HepG2 (cell line): Measurements from ENCODE around the gene PIEZO1. TPM values are rescaled to one million over a fixed set of nuclear protein-coding genes. Genes with fewer than 3 reads are reported as not detected.

Experiments
- ATAC-seq: fragments of 200-7000 bp; cut with Tn5 transposase; 3 replicates; pipeline ENCODE4 v1.9.1; 2020; ENCODE audit warnings: mild to moderate bottlenecking, moderate library complexity
- BruUV-seq: library from RNA; stranded (reverse); fragments of 400-500 nt; replicated peaks from 2 replicates; lab custom pipeline; 2021; lab: Mats Ljungman, UMichigan
- CTCF ChIA-PET: fragments of 300-600 bp; formaldehyde crosslinking; extraction: SDS; loops from one replicate; lab custom pipeline; 2021; ENCODE audit warnings: low total read pairs, inconsistent platforms, low intra/inter-chr PET ratio; lab: Yijun Ruan, JAX
- POLR2A ChIA-PET: fragments of 350-600 bp; sonication (Branson Sonifier 250); formaldehyde crosslinking; loops from one replicate; lab custom pipeline; 2020; ENCODE audit warnings: antibody characterized with exemption, inconsistent platforms; lab: Yijun Ruan, JAX
- DNase-seq: peaks from one replicate; pipeline ENCODE4 v3.0.0-alpha.2; 2015; ENCODE audit warnings: low spot score
- FAIRE-seq: peaks from 3 replicates; lab custom pipeline; 2011; peaks lifted over from hg19 to GRCh38; lab: Jason Lieb, UNC
- H2AFZ ChIP-seq: one replicate; pipeline ENCODE4 v1.6.1; 2011; ENCODE audit warnings: low read length, inconsistent platforms
- H3K27ac ChIP-seq: fragments of 300-600 bp; 3 replicates; pipeline ENCODE4 v1.8.0; 2011; ENCODE audit warnings: mixed run types, mild to moderate bottlenecking, mixed read lengths, low read length, inconsistent platforms; ENCODE audit not compliant: insufficient read depth; ENCODE audit errors: extremely low read length
- H3K27me3 ChIP-seq, 2 experiments: fragments of 200-600 bp in 1 of 2; 2 replicates in 1 of 2; 3 replicates in 1 of 2; pipeline versions ENCODE4 v1.6.0 to v1.8.0; 2011; ENCODE audit warnings: low read length in 2 of 2, mild to moderate bottlenecking in 2 of 2, moderate library complexity in 2 of 2, inconsistent platforms in 1 of 2; ENCODE audit not compliant: insufficient read depth in 2 of 2, control insufficient read depth in 1 of 2
- H3K36me3 ChIP-seq, 2 experiments: fragments of 200-600 bp in 1 of 2; replicated peaks in 1 of 2; 2 replicates in 1 of 2; 3 replicates in 1 of 2; pipeline versions ENCODE4 v1.5.1 to v1.8.0; 2011; ENCODE audit warnings: low read length in 2 of 2, inconsistent platforms in 1 of 2; ENCODE audit not compliant: insufficient read depth in 2 of 2, control insufficient read depth in 1 of 2
- H3K4me1 ChIP-seq: 2 replicates; pipeline ENCODE4 v1.5.1; 2012; ENCODE audit warnings: low read length, inconsistent platforms; ENCODE audit not compliant: insufficient read depth
- H3K4me2 ChIP-seq: 2 replicates; pipeline ENCODE4 v1.6.0; 2011; ENCODE audit warnings: low read depth, low read length, inconsistent platforms
- H3K4me3 ChIP-seq, 3 experiments: fragments of 200-600 bp in 1 of 3; sonication (generic), shearing (Covaris generic) in 1 of 3; replicated peaks in 1 of 3; 2 replicates each; pipeline ENCODE4 v1.5.1; 2011 to 2016; ENCODE audit warnings: low read length in 3 of 3, inconsistent platforms in 2 of 3, low read depth in 2 of 3, mild to moderate bottlenecking in 2 of 3, control low read depth in 1 of 3, mixed read lengths in 1 of 3; ENCODE audit not compliant: insufficient read depth in 1 of 3
- H3K79me2 ChIP-seq: one replicate; pipeline ENCODE4 v1.6.1; 2011; ENCODE audit warnings: low read length, inconsistent platforms; ENCODE audit not compliant: insufficient read depth
- H3K9ac ChIP-seq: 2 replicates; pipeline ENCODE4 v1.6.0; 2011; ENCODE audit warnings: mild to moderate bottlenecking, low read depth, low read length, inconsistent platforms; ENCODE audit not compliant: insufficient read depth
- H3K9me3 ChIP-seq: 2 replicates; pipeline ENCODE4 v1.5.1; 2012; ENCODE audit warnings: mild to moderate bottlenecking, low read length
- H4K20me1 ChIP-seq: 2 replicates; pipeline ENCODE4 v1.6.0; 2011; ENCODE audit warnings: inconsistent platforms, mild to moderate bottlenecking, low read length, moderate library complexity; ENCODE audit not compliant: insufficient read depth
- JUND ChIP-seq: sonication (generic); formaldehyde crosslinking; IDR thresholded peaks from 2 replicates; pipeline ENCODE4 v1.8.0; 2022; ENCODE audit warnings: mild to moderate bottlenecking, missing genetic modification reagents
- NR0B2 ChIP-seq: sonication (generic); formaldehyde crosslinking; IDR thresholded peaks from 2 replicates; pipeline ENCODE4 v1.4.0; 2020; ENCODE audit warnings: mild to moderate bottlenecking, missing genetic modification reagents
- NR2F1 ChIP-seq, 2 experiments: fragments of 450-650 bp in 1 of 2; formaldehyde crosslinking in 1 of 2; IDR thresholded peaks; 2 replicates each; pipeline versions ENCODE4 v1.5.0 to v1.6.1; 2016 to 2020; ENCODE audit warnings: mild to moderate bottlenecking in 1 of 2, missing compliant biosample characterization in 1 of 2, missing genetic modification reagents in 1 of 2, moderate library complexity in 1 of 2
- PTBP1 ChIP-seq: fragments of 200-400 bp; formaldehyde crosslinking; IDR thresholded peaks from 2 replicates; pipeline ENCODE4 v1.6.1; 2018; ENCODE audit warnings: low read length, low read depth; ENCODE audit not compliant: poor library complexity, severe bottlenecking
- SNRNP70 ChIP-seq: fragments of 200-400 bp; formaldehyde crosslinking; IDR thresholded peaks from 2 replicates; pipeline ENCODE4 v1.6.1; 2017; ENCODE audit warnings: mild to moderate bottlenecking, low read depth, low read length, moderate library complexity
- ZNF639 ChIP-seq: conservative IDR thresholded peaks from 2 replicates; pipeline ENCODE4 v1.6.1; 2018; ENCODE audit warnings: missing genetic modification reagents
- ZNF768 ChIP-seq: sonication (generic); formaldehyde crosslinking; IDR thresholded peaks from 2 replicates; pipeline ENCODE4 v1.4.0; 2020; ENCODE audit warnings: missing genetic modification reagents
- WGBS: methylation state at CpG from one replicate; pipeline ENCODE4 v1.1.6; 2017; ENCODE audit warnings: low lambda C conversion rate; 5-methylcytosine and 5-hydroxymethylcytosine counted together
- in situ Hi-C: cut with HindIII; loops from 2 replicates; pipeline ENCODE4 v1.10.0; 2017; ENCODE audit warnings: low pct_unique_long_range_greater_than_20kb; ENCODE audit not compliant: extremely low pct_ligation_motif_present
- intact Hi-C: fragments of 100-400 bp; cut with micrococcal nuclease; formaldehyde crosslinking; loops from one replicate; pipeline ENCODE4 v1.10.0; 2022; ENCODE audit not compliant: unreplicated experiment
- polyA plus RNA-seq, 8 experiments: library from polyadenylated mRNA; depleted of rRNA in 3 of 8; stranded (reverse) in 7 of 8; unstranded in 1 of 8; fragments of >200 nt; fragmentation: Illumina TruSeq in 4 of 8; extraction: Trizol in 4 of 8; gene quantifications; 2 replicates each; pipeline versions ENCODE4 v1.2.1 to v1.2.3, GENCODE V29; 2011 to 2016; ENCODE audit warnings: low read depth in 4 of 8, missing spikeins in 1 of 8, mixed read lengths in 1 of 8; ENCODE audit not compliant: insufficient read depth in 1 of 8
- total RNA-seq, 5 experiments: library from RNA; depleted of rRNA; stranded (reverse); fragments of >200 nt; fragmentation: Illumina TruSeq; extraction: Trizol; gene quantifications; 2 replicates each; pipeline ENCODE4 v1.2.3, GENCODE V29; 2016; ENCODE audit warnings: low read depth in 1 of 5

The PIEZO1 gene
- total and polyA plus RNA-seq, 2 of the 13 experiments (the other 11 are each of a cell fraction or from before 2014, with no cell fraction given): 67.9 to 85.0 TPM

- TF ChIP-seq NR0B2 (CRISPR knock-in tag) (no peak), JUND (CRISPR knock-in tag) (no peak), PTBP1 (no peak), SNRNP70 (no peak), ZNF639 (CRISPR knock-in tag) (no peak)
Measured at GRCh38 chr16:88777471-88778270, 7.3 kb downstream of the PIEZO1 start (continued).

GRCh38 chr16:88775825-88776224 is 9.2 kb downstream of the PIEZO1 start:
- Histone ChIP-seq H3K4me1 (peaks cover 33% of the 10 kb centered on the region), H3K9ac (no peak overlapping the region), H3K4me2 (no peak overlapping the region), H3K79me2 (peaks cover 43% of the 10 kb centered on the region), H3K27me3 (no peaks in the 10 kb centered on the region), H3K9me3 (no peaks in the 10 kb centered on the region), H3K4me3 (no peak overlapping the region), H3K27ac (no peak overlapping the region), H3K36me3 (peaks cover 2 to 4% of the 10 kb centered on the region in 2 experiments; a peak in 1 of 5 replicates), H2AFZ (no peak overlapping the region), H4K20me1 (peaks cover 12% of the 10 kb centered on the region)
- no peak for DNase-seq
- 0 out of 2 replicates have a peak, but pooled peaks have one; percentile 10 for TF ChIP-seq ZNF768
- no peak for TF ChIP-seq NR2F1 (CRISPR knock-in tag; IDR thresholded peaks at IDR 0.05)
- POLR2A ChIA-PET: interaction anchor here (0.8 kb wide), 1 partner anchor 12 kb away, joined by 4 read pairs; no protein-coding TSS in a partner anchor
- no peak for ATAC-seq
- in situ Hi-C loops (no loop called here), intact Hi-C loops (no loop called here)
- no peak for FAIRE-seq
- WGBS: 93% methylated on average over 15 of the region's 18 CpGs
- CTCF ChIA-PET: no interaction called here
- BruUV-seq: no TSS peak
